HG03039 (cell line): ENCODE measurements around the gene TRIM74.
"Not testable (repeated sequence)": the region's sequence is repeated elsewhere in the genome, so short reads cannot be mapped to it uniquely, and the experiment has no call there.

Experiments used
- ATAC-seq: cut with Tn5 transposase; IDR thresholded peaks from one replicate; pipeline ENCODE4 v1.9.1; 2021; ENCODE audit warnings: mild to moderate bottlenecking, moderate library complexity; ENCODE audit not compliant: unreplicated experiment

TRIM74 gene

DNA sequence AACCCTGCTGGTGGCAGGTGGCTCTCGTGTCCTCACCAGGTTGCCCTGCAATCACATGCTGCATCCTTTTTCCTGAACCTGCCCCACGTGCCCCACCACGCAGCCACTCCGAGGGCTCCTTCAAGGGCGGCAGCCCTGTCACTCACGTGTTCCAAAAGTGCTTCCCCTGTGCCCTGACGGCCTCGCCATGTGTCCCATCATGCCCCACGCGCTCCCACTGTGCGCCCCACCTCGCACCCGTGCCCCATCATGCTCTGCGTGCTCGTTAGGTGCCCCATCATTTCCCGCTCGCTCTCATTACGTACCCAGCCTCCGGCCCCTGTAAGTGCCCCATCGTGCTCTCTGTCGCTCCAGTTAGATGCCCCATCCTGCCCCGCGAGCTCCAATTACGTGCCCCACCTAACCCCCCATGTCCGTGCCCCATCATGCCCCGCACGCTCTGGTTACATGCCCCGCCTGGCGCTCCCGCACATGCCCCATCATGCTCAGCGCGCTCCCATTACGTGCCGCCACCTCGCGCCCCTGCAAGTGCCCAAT is at the start of gene TRIM74:
Gene TRIM74 (minus strand): TSS at position 487 of the 537 bp plus-strand sequence. CDS start 3,309 bp downstream, outside the sequence.
- ATAC-seq: not testable (repeated sequence)

DNA sequence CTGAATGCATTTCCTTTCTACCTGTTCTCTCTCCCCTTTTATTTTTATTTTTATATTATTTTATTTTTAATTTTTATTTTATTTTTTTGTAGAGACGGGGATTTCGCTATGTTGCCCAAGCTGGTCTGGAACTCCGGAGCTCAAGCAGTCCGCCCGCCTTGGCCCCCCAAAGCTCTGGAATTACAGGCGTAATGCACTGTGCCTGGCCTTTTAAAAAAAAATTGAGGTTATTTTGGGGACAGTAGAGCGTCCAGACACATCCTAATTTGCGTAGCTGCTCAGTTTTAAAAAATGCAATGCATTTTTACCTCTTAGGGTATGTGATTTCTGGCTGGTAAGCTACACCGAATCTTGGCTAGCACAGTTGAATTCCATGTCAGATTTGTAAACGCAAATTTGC is 37.2 kb upstream of the TRIM74 start:
- ATAC-seq: not testable (repeated sequence)

DNA sequence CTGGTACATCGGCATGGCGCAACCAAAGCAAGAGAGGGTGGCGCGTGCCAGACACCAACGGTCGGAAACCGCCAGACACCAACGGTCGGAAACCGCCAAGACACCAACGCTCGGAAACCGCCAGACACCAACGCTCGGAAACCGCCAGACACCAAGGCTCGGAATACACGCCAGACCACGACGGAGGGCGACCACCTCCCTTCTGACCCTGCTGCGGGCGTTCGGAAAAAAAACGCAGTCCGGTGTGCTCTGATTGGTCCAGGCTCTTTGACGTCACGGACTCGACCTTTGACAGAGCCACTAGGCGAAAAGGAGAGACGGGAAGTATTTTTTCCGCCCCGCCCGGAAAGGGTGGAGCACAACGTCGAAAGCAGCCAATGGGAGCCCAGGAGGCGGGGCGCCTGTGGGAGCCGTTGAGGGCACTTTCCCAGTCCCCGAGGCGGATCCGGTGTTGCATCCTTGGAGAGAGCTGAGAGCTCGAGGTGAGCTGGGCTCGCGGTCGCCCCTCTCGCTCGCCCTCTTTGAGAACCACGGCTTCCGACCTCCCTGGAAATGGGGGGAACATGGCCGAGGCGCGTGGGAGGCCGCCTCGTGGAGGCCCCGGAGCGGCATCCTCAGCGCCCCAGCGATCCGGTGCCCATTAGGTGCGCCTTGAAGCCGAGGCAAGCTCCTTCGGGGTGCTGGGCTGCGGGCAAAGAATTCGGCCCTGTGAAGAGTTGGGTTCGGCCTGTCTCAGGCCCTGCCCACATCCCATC is 36.6 kb upstream of the TRIM74 start:
- peak; percentile 58 for ATAC-seq

DNA sequence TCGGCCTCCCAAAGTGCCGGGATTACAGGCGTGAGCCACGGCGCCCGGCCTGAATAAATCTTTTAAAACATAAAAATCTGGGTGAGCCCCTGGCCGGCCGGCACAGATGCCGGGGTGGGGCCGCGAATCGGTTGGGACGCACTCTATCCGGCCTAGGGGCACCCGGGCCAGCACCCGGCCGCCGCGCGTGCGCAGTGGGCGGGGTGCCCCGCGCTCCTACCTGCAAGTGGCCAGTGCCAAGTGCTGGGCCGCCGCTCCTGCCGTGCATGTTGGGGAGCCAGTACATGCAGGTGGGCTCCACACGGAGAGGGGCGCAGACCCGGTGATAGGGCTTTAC is 36.1 kb upstream of the TRIM74 start:
- peak; percentile 73 for ATAC-seq

DNA sequence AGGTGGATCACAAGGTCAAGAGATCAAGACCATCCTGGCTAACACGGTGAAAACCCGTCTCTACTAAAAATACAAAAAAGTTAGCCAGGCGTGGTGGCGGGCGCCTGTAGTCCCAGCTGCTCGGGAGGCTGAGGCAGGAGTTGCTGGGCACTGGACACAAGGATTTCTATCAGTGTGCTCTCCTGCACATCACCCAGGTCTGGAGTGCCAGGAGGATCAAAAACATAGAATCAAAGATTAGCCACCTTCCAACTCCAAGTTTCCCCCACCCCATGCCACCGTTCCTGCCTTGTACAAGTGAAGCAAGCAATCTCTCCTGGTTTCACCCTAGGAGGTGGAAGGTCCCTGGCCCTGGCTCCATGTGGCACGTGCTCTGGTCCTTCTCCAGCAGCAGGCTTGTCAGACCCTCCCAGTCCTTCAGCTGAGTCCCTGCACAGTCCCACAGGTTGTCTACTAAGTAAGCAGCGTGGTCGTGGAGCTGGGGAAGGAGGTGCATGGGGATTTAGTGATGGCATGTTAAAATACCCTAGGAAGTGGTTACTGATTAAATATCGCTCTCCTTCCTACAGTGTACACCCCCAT is 28.7 kb upstream of the TRIM74 start:
- not testable (repeated sequence) for ATAC-seq

DNA sequence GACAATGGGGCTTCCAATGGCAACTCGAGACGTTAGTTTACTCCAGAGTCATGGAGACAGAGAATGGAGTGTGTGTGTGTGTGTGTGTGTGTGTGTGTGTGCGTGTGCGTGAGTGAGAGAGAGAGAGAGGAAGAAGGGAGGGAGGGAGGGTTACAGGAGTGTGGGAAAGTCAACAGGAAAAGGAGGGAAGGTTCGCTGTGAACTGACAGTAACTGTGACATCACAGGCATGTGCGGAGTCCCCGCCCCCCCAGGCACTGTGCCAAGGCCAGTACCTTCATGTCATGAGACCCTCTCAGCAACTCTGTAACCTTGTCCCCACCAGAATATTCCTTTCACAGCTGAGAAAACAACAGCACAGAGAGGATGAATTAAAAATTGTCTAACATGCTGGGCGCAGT is 28.2 kb upstream of the TRIM74 start:
- not testable (repeated sequence) for ATAC-seq

DNA sequence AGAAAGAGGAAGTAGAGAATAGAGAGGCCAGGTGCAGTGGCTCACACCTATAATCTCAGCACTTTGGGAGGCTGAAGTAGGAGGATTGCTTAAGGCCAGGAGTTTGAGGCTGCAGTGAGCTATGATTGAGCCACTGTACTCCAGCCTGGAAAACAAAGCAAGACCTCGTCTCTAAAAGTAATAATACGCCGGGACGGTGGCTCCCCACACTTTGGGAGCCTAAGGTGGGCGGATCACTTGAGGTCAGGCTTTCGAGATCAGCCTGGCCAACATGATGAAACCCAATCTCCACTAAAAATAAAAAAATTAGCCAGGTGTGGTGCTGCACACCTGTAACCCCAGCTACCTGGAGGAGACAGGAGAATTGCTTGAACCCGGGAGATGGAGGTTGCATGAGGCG is 26.2 kb upstream of the TRIM74 start:
- not testable (repeated sequence) for ATAC-seq

DNA sequence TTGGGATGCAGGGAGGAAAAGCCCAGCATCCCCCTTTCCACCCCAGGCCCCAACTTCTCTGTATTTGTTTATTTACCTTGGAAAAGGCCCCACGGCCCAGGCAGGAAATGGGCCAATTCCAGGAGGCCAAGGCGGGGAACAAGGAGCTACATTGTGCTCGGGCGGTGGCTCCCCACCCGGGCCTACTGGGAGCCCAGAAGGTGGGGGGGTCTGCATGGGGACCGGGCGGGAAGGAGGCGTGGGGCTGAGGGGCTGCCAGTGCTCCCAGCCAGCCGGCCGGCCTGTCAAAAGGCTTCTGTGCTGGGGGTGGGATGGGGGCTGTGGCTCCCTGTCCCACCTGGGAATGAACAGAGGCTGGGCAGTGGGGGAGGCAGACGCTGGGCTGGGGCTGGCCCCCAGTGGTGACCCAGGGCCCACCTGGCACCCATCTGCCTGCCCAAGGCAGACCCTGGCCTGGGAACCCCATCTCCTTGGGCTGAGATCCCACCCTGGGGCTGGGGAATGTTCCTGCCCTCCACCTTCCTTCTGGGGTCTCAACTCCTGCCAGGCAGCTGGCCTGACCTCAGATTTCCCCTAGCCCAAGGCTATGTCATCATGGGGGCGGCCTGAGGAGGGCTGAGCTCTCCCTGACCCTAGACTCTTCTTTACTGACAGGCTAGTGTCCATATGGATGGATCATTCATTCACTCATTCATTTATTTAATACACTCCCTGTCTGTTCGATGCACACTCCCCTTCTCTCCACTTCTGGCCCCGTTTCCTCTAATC is 21.1 kb upstream of the TRIM74 start:
- ATAC-seq: not testable (repeated sequence)

DNA sequence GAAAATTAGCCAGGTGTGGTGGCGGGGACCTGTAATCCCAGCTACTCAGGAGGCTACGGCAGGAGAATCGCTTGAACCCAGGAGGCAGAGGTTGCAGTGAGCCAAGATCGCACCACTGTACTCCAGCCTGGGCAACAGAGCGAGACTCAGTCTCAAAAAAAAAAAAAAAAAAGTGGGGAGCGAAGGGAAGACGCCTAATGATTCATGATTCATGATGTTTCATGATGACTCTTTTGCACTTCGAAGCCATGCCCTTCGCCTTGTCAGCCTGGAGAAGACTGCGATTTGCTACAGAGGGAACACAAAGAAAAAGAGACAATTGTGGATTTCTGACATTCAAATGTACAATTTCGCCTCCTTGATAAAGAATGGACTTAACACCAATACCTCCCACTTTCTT is 12.8 kb upstream of the TRIM74 start:
- ATAC-seq: not testable (repeated sequence)

DNA sequence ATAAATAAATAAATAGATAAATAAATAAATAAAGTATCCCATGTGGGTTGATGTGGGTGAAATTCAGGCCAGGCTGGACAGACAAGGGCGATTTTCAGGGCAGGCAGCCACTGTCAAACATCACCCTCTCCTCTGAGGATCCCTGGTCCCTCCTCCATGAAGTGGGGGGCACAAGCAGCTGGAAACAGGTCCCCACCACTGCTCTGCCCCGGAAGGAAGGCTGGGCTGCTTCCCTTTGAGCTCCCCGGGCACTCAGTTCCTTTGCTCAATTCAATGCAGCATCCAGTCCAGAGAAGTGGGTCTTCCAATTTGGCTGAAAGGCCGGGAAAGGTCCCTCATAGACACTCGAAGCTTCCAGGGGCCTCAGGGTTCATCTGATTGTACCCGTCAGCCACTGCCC is 11.1 kb upstream of the TRIM74 start:
- ATAC-seq: not testable (repeated sequence)

DNA sequence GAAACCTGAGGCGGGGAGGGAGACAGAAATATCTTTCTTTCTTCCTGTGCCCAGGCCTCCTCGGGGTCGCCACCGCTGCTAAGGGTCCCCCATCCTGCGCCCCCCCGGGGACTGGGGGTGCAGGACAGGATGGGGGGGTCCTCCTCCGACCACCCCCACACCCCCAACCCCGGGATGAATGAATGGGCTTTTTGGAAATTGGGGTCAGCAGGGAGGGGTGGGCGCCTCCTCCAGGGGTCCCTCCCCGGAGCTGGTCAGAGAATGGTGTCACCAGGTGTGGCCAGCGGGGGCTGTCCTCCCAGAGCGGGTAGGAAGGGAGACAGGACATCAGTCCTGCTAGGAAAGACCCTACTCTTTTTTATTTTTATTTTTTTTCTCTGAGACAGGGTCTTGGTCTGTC is 7.2 kb upstream of the TRIM74 start:
- ATAC-seq: not testable (repeated sequence)

DNA sequence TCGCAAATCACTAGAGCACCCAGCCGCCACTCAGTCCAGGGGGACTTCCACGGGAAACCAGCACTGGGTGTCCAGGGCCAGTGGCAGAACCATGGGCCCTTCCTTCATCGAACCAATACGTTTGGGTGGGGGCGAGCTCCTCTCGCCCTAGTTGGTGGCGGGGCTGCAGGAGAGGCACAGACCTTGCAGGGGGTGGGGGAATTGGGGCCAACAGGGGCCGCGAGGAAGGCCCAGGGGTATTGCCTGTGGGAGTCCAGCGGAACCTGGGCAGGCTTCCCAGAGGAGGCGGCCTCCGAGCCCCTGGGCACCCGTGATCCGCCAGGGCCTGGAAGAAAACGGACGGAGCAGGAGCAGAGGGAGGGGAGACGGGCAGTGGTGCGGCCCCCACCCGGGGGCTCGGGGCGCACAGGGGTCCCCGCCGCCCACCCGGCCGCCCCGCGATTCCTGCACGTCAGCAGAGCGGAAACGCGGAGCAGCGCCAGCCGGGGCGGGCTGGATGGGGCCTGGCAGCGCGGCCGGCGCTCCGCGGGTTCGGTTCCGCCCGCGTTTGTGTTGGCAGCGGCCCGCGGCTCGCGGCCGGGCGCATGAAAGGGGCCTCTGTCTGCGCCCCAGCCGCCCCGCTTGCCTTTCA is 6.5 kb upstream of the TRIM74 start:
- not testable (repeated sequence) for ATAC-seq

DNA sequence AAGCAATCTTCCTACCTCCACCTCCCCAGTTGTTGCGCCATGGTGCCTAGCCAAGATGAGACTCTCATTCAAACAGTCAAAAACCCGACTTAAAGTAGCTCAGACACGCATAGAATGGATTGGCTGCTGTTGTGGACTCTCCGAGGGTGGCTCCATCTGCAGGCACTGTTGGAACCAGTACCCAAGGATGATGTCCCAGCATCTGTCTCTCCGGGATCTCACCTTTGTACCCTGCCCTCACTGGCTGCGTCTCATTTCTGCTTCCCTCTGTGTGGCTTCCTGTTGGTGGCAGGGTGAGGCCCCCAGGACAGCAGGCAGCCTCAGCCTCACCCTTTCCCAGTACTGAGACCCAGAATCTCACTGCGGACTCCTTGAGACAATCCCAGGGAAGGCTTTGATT is 5.5 kb upstream of the TRIM74 start:
- not testable (repeated sequence) for ATAC-seq

DNA sequence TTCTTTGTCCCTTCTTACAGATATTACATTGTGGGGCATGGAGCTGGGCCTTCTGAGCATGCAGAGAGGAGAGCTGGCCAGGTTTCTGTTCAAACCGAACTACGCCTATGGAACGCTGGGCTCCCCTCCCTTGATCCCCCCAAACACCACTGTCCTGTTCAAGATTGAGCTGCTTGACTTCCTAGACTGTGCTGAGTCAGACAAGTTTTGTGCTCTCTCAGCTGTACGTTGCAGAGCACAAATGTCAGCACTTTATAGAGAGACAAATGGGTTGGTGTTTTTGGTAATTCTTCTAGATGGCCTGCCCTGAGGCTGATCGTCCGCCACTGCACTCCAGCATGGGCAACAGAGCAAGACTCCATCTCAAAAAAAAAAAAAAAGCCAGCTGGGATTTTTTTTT is 2.2 kb upstream of the TRIM74 start:
- ATAC-seq: not testable (repeated sequence)

DNA sequence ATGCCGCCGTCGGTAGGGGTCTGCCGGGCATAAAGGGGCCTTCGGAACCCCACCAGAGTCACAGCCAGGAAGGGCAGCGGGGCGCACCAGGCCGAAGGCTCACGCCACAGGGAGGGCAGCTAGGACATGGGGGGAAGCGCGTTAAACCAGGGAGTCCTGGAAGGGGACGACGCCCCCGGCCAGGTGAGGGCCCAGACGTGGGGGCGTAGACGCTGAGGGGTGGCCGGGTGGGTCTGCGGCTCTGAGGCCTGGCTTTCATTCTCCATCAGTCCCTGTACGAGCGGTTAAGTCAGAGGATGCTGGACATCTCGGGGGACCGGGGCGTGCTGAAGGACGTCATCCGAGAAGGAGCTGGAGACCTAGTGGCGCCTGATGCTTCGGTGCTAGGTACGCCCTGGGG is 422 bp upstream of the TRIM74 start:
- not testable (repeated sequence) for ATAC-seq

DNA sequence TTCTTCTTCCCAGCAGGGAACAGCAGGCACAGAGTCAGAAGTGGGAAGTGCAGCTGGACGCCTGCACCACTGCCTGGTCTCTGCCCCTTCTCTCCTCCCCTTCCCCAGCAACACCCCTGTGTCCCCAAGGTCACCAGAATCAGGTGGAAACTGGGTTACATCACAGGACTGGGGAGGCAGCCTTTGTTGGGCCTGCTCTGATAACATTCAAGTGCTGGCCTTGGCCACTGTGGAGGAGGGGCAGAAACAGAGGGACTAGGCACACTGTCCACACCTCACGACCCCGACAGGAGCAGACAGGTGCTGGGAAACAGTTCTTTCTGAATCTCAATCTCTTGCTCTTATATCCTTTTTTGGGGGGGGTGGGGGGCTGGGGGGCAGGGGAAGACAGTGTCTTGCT is 2.4 kb downstream of the TRIM74 start:
- ATAC-seq: not testable (repeated sequence)

DNA sequence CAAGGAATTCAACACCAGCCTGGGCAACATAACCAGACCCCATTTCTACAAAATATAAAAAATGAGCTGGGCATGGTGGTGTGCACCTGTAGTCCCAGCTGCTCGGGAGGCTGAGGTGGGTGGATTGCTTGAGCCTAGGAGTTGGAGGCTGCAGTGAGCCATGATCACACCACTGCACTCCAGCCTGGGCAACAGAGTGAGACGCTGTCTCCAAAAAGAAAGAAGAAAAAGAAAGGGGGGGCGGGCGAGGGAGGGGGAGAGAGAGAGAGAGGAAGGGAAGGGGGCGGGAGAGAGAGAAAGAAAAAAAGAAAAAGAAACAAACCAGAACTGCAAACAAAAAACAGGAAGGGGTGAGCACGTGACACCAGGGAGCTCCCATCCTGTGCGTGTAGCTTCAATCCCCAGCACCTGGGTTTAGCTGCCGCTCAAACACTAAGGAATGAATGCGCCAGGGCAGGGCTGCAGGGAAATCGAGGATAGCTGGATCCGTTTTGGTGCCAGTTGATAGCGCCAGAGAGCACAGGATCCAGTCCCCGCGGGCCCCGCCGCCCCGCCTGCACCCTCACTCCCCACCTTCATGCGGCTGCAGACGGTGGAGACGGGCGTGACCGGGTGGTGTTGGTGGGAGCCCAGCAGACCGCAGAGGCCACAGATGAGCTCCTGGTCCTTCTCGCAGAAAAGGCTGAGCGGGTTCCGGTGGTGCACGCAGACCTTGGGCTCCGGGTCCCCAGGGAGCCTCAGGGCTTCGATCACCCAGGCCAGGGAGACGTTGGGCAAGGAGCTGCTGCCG is 3.9 kb downstream of the TRIM74 start:
- not testable (repeated sequence) for ATAC-seq

DNA sequence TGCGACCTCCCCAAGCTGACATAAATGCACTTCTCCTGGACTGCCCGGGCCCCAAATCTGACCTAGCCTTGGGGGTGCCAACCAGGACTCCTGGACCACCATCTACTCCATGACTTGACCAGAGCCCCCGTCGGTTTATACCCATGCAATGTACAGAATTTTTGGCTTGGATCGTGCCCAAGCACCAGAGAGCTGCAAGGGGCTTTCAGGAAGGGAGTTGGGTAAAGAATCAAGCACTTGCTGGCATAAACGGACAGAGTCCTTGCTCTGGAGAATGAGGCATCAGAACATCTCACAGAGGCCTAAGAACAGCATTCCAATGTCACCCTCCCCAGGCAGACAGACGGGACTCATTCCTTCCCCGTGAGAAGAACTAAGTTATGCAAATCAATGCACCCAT is 6.2 kb downstream of the TRIM74 start:
- not testable (repeated sequence) for ATAC-seq

DNA sequence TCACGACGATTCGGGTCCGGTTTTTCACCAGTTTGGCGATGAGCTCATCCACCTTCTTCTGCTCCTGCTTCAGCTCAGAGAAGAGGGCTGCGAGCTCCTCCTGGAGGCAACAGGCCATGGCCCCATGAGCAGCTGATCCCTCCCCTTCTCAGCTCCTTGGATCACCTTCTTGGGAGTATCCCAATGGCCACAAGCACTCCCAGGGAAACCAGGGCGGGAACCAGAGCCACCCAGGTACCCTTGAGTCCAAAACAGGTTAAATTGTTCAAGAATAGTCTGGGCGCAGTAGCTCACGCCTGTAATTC is 8.0 kb downstream of the TRIM74 start:
- not testable (repeated sequence) for ATAC-seq

DNA sequence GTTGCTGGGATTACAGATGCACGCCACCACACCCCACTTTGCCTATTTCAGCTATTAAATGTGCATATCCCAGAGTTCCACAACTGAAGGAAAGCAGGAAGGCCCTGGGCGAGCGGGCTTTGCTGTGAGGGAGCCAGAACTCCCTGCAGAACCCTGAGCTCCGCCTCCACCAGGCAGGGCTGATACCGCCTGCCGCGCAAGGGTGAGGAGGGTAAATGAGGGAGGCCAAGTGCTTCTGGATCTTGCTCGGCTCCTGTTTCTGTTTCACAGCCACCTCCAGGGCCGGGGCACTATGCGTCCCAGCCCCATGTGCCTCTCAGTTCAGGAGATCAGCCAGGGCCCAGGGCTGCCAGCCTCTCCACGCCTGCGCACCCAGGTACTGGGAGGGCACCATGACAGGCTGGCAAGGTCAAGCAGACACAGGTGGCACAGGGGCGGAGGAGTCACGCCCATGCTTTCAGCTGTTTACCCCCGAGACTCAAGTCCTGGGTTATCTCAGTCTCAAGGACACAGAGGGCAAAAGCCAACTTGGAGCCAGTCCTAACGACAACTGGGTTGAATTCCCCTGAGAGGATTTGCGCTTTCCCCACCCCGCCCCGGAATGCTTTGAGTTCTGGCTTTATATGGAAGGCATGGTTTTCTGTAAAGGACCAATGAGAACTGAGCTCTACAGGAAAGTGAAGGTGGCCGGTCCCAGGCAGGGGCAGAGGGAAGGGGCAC is 8.5 kb downstream of the TRIM74 start:
- ATAC-seq: not testable (repeated sequence)
